GM10266 (cell line): ENCODE results near the gene ITPKB.

ENCODE experiments used
- DNase-seq: peaks from one replicate; pipeline ENCODE4 v3.0.0; 2012; ENCODE audit errors: extremely low spot score
- CTCF ChIP-seq: IDR thresholded peaks from 2 replicates; pipeline ENCODE4 v1.5.1; 2012; ENCODE audit warnings: mild to moderate bottlenecking, low read depth; ENCODE audit not compliant: control insufficient read depth, insufficient read depth; ENCODE audit errors: missing control alignments

The ITPKB gene

GRCh38 chr1:226633541-226634165 lies 105.4 kb downstream of the ITPKB start:
- no peak for TF ChIP-seq CTCF
- DNase-seq = no peak

GRCh38 chr1:226632922-226633351 lies 106.1 kb downstream of the ITPKB start:
- peak; percentile 45 for DNase-seq
- no peak for TF ChIP-seq CTCF

DNA sequence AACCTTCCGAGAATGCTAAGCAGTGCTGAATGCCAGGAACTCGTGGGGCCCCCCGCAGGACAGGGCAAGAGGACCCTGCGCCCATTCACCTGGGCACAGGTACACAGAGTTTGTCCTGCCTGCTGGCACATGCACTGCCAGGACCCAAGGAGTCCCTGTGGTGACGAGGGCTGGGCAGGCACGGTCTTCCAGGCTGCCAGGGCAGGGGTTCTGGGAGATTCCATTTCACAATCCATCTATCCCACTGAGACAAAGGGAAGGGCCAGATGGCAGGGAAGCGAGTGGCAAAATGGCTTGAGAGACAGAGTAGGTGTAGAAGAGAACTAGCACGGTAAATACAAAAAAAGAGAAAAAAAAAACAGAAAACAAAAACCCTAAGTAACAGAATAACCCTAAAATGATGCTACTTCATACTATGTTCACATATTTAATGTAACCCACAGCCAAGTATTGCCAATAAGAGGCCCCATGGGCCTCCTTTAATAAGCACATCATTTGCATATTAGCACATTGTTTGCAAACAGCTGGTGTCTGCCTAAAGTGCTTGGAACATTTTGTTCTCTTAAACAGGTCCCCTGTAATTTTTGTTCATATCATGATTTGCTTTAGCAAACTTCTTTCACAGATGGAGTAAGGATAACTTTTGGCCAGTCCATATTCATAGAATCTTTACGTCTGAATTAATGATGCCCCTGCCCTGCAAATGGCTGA lies 106.8 kb downstream of the ITPKB start:
- no peak for TF ChIP-seq CTCF
- no peak for DNase-seq

DNA sequence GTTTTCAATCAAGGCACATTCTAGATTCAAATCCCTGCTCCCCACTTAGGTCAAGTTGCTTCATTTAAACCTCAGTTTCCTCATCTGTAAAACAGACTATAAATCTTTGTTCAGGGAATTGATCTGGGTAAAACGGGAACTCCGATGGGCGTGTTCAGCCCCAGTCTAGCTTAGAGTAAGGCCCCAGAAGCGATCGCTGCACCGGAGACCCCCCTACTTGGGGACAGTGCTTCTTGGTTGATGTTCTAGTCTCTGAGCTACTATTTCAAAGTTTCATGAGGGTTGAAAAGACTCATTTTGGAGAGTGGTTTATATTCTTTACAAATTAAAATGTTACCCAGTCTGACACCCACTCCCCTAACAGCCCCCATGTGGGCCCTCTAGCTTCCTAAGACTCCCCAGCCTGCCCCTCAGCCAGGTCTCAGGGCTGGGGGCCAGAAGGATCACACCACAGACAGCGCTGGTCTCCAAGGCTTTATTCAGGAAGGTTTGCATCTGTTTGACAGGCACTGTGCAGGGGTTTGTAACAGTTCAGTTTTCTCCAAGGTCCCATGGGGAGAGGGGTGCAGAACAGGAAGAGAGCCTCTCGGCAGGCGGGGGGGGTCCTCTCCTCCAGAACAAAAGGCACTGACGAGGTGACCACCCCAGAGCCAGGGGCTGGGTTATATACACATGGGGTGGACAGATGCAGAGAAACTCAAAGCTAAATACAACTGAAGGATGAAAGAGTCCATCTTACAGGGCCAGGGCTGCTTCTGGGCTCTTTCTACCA lies 107.7 kb downstream of the ITPKB start:
- no peak for TF ChIP-seq CTCF
- no peak for DNase-seq

GRCh38 chr1:226630592-226630991 lies 108.5 kb downstream of the ITPKB start:
- no peak for TF ChIP-seq CTCF
- no peak for DNase-seq

- DNase-seq = no peak
- TF ChIP-seq CTCF = no peak
Observed at GRCh38 chr1:226629896-226630550, 109.1 kb downstream of the ITPKB start.
